Neural progenitor cell (in vitro differentiated cells): ENCODE data around the gene C13orf42. TPM values are rescaled to one million over a fixed set of nuclear protein-coding genes. Genes with fewer than 3 reads are reported as not detected.

Experiments used
- DNase-seq: peaks from one replicate; pipeline ENCODE4 v3.0.0-alpha.2; 2016; ENCODE audit warnings: low spot score
- H2AFZ ChIP-seq: fragments of 200-600 bp; sonication (generic); replicated peaks from 2 replicates; pipeline ENCODE4 v1.6.1; 2016; ENCODE audit warnings: antibody characterized with exemption
- H3F3A ChIP-seq: fragments of 200-600 bp; sonication (generic); 2 replicates; pipeline ENCODE4 v1.6.1; 2016; ENCODE audit warnings: antibody characterized with exemption, low read depth
- H3K27ac ChIP-seq: fragments of 200-600 bp; sonication (generic); 2 replicates; pipeline ENCODE4 v1.5.1; 2016; ENCODE audit warnings: mild to moderate bottlenecking
- H3K27me3 ChIP-seq: fragments of 200-600 bp; sonication (generic); 2 replicates; pipeline ENCODE4 v1.6.1; 2016; ENCODE audit warnings: mild to moderate bottlenecking, moderate library complexity
- H3K36me3 ChIP-seq: fragments of 200-600 bp; sonication (generic); 2 replicates; pipeline ENCODE4 v1.5.1; 2016
- H3K4me1 ChIP-seq: fragments of 200-600 bp; sonication (generic); 2 replicates; pipeline ENCODE4 v1.6.1; 2016; ENCODE audit warnings: mixed run types
- H3K4me2 ChIP-seq: fragments of 200-600 bp; sonication (generic); 2 replicates; pipeline ENCODE4 v1.6.1; 2016
- H3K4me3 ChIP-seq: fragments of 200-600 bp; sonication (generic); 2 replicates; pipeline ENCODE4 v1.5.1; 2016
- H3K79me2 ChIP-seq: fragments of 200-600 bp; sonication (generic); 2 replicates; pipeline ENCODE4 v1.6.1; 2016; ENCODE audit warnings: low read depth
- H3K9ac ChIP-seq: fragments of 200-600 bp; sonication (generic); 2 replicates; pipeline ENCODE4 v1.6.1; 2016
- H3K9me3 ChIP-seq: fragments of 200-600 bp; sonication (generic); 2 replicates; pipeline ENCODE4 v1.5.1; 2016; ENCODE audit warnings: low read depth
- H4K20me1 ChIP-seq: fragments of 200-600 bp; sonication (generic); 2 replicates; pipeline ENCODE4 v1.6.1; 2016; ENCODE audit warnings: low read depth
- H3K27ac Mint-ChIP-seq: 3 replicates; pipeline ENCODE4 v1.8.0; 2021; ENCODE audit warnings: mixed read lengths
- H3K27me3 Mint-ChIP-seq: 2 replicates; pipeline ENCODE4 v1.8.0; 2022; ENCODE audit warnings: low read depth, mild to moderate bottlenecking, inconsistent platforms, moderate library complexity, mixed read lengths; ENCODE audit not compliant: insufficient read depth
- H3K36me3 Mint-ChIP-seq: 3 replicates; pipeline ENCODE4 v1.8.0; 2021; ENCODE audit warnings: mixed read lengths
- H3K4me1 Mint-ChIP-seq: 3 replicates; pipeline ENCODE4 v1.8.0; 2021; ENCODE audit warnings: mixed read lengths
- H3K4me3 Mint-ChIP-seq: 3 replicates; pipeline ENCODE4 v1.8.0; 2021; ENCODE audit warnings: mild to moderate bottlenecking, moderate library complexity, mixed read lengths
- H3K9me3 Mint-ChIP-seq: 3 replicates; pipeline ENCODE4 v1.8.0; 2020; ENCODE audit warnings: mixed read lengths
- CTCF ChIP-seq: fragments of 200-600 bp; sonication (generic); IDR thresholded peaks from 2 replicates; pipeline ENCODE4 v1.5.1; 2017; ENCODE audit warnings: antibody characterized with exemption, mild to moderate bottlenecking
- EZH2 ChIP-seq: fragments of 200-600 bp; sonication (generic); IDR thresholded peaks from 2 replicates; pipeline ENCODE4 v1.6.1; 2017; ENCODE audit warnings: antibody characterized with exemption, mild to moderate bottlenecking, moderate library complexity
- EZH2phosphoT487 ChIP-seq: fragments of 200-600 bp; sonication (generic); IDR thresholded peaks from 2 replicates; pipeline ENCODE4 v1.6.1; 2017; ENCODE audit warnings: antibody characterized with exemption
- total RNA-seq: library from RNA; depleted of rRNA; stranded (reverse); fragments of >200 nt; gene quantifications from 2 replicates; pipeline ENCODE4 v1.2.3, GENCODE V29; 2015; ENCODE audit warnings: low replicate concordance

C13orf42 gene
- total RNA-seq, 1 donor from 2014 or later: 0.65 TPM

GRCh38 chr13:51101636-51102235 is 9.3 kb downstream of the C13orf42 start:
- no peaks in the 10 kb centered on the region for H3K36me3 Mint-ChIP-seq
- Histone ChIP-seq H3K27me3 (no peaks in the 10 kb centered on the region), H3K9me3 (peaks cover 3% of the 10 kb centered on the region), H2AFZ (no peak overlapping the region), H3K4me3 (no peak overlapping the region), H3K9ac (no peak overlapping the region), H3K27ac (no peak overlapping the region), H3F3A (peaks cover 24% of the 10 kb centered on the region), H3K36me3 (no peaks in the 10 kb centered on the region), H4K20me1 (no peaks in the 10 kb centered on the region), H3K79me2 (no peaks in the 10 kb centered on the region), H3K4me1 (peaks cover 18% of the 10 kb centered on the region), H3K4me2 (no peak overlapping the region)
- no peak overlapping the region for H3K4me3 Mint-ChIP-seq
- no peak overlapping the region for H3K27ac Mint-ChIP-seq
- no peak for DNase-seq
- H3K9me3 Mint-ChIP-seq: peaks cover 4% of the 10 kb centered on the region
- H3K27me3 Mint-ChIP-seq: peaks cover 4% of the 10 kb centered on the region
- H3K4me1 Mint-ChIP-seq: peaks cover 24% of the 10 kb centered on the region
- TF ChIP-seq CTCF: no peak
- TF ChIP-seq EZH2phosphoT487: no peak
- TF ChIP-seq EZH2: no peak

- Histone ChIP-seq H3K79me2 (no peaks in the 10 kb centered on the region), H3K4me1 (peaks cover 27% of the 10 kb centered on the region), H3K36me3 (no peaks in the 10 kb centered on the region), H3K4me2 (peak overlapping the region; percentile 65), H3K9ac (no peak overlapping the region), H3K27me3 (no peaks in the 10 kb centered on the region), H2AFZ (peak overlapping the region; percentile 48), H3K9me3 (no peaks in the 10 kb centered on the region), H3K27ac (peak overlapping the region; percentile 81), H3F3A (peaks cover 27% of the 10 kb centered on the region), H4K20me1 (no peaks in the 10 kb centered on the region), H3K4me3 (peak overlapping the region; percentile 18)
- Mint-ChIP-seq H3K36me3 (no peaks in the 10 kb centered on the region), H3K9me3 (peaks cover 4% of the 10 kb centered on the region), H3K4me3 (no peak overlapping the region), H3K27ac (peak overlapping the region; percentile 36), H3K4me1 (peaks cover 21% of the 10 kb centered on the region), H3K27me3 (peaks cover 2% of the 10 kb centered on the region)
- DNase-seq: peak; percentile 60
- no peak for TF ChIP-seq EZH2
- TF ChIP-seq EZH2phosphoT487: no peak
- no peak for TF ChIP-seq CTCF
These were observed 13.6 kb downstream of the C13orf42 start for GRCh38 chr13:51097353-51098043.

GRCh38 chr13:51096131-51096530 is 14.9 kb downstream of the C13orf42 start:
- no peak for DNase-seq
- H4K20me1 ChIP-seq: no peaks in the 10 kb centered on the region

More at GRCh38 chr13:51096131-51096530, 14.9 kb downstream of the C13orf42 start:
- no peak overlapping the region for H3K27ac Mint-ChIP-seq
- H3K9me3 Mint-ChIP-seq: peaks cover 6% of the 10 kb centered on the region
- peaks cover 41% of the 10 kb centered on the region for H3F3A ChIP-seq
- H2AFZ ChIP-seq: no peak overlapping the region
- no peaks in the 10 kb centered on the region for H3K27me3 ChIP-seq
- no peak overlapping the region for H3K4me3 ChIP-seq
- no peaks in the 10 kb centered on the region for H3K36me3 ChIP-seq
- H3K79me2 ChIP-seq: no peaks in the 10 kb centered on the region
- TF ChIP-seq CTCF (no peak), EZH2phosphoT487 (no peak), EZH2 (no peak)
- peaks cover 4% of the 10 kb centered on the region for H3K27me3 Mint-ChIP-seq
- H3K4me1 ChIP-seq: peaks cover 39% of the 10 kb centered on the region
- no peaks in the 10 kb centered on the region for H3K36me3 Mint-ChIP-seq
- no peak overlapping the region for H3K27ac ChIP-seq
- peaks cover 27% of the 10 kb centered on the region for H3K4me1 Mint-ChIP-seq
- no peaks in the 10 kb centered on the region for H3K9me3 ChIP-seq
- H3K4me3 Mint-ChIP-seq: no peak overlapping the region
- H3K9ac ChIP-seq: no peak overlapping the region
- no peak overlapping the region for H3K4me2 ChIP-seq
